GM12874 (cell line): ENCODE measurements around the gene ZNF10.

ENCODE experiments used
- CTCF ChIP-seq: IDR thresholded peaks from 2 replicates; pipeline ENCODE4 v1.5.1; 2011; ENCODE audit warnings: low read depth, mild to moderate bottlenecking, control low read depth, low read length, moderate library complexity; ENCODE audit not compliant: insufficient read depth

The ZNF10 gene

GRCh38 chr12:133120385-133121191 lies 9.8 kb upstream of the ZNF10 start:
- no peak for TF ChIP-seq CTCF

- no peak for TF ChIP-seq CTCF
Observed at GRCh38 chr12:133124674-133125073, 5.8 kb upstream of the ZNF10 start.

DNA sequence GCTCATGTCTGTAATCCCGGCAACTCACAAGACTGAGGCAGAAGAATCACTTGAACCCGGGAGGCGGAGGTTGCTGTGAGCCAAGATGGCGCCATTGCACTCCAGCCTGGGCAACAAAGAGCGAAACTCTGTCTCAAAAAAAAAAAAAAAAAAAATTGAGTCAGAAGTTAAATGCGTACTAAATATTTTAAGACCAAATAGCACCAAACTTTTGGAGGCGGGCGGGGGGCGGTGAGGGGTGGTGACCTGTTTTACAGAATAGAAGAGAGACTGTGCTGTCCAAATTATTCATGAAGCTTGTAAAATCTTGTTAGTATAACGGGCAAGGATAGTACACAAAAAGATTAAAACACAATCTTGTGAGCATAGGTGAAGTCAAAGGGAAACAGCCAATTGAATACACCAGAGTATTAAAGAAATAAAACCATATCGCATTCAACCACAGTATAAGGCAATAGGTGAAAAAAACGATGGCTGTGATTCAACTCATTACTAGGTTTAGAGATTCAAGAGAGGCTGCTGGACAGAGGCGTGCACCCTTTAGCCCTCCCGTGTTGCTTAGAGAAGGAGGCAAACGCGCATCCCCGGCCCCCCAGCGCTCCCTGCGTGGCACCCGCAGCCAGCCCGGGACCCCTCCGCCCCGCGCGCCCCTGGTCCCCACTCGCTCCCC lies 924 bp upstream of the ZNF10 start:
- no peak for TF ChIP-seq CTCF

DNA sequence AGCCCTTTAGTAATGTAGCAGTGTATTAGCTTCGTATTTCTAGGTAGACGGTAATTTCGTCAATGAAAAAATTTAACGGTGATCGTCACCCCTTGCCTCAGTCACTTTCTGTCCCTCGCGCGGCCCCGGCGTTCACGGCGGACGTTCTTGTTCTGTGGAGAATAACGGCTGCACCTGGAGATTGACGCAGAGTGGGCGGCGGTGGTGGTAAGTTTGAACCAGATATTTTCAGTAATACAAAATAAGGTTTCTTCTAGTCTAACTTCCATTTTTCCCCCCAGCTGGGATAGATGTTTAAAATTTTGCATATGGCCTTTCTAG lies 341 bp downstream of the ZNF10 start:
- no peak for TF ChIP-seq CTCF

- no peak for TF ChIP-seq CTCF
Observed at GRCh38 chr12:133135747-133136146, 5.3 kb downstream of the ZNF10 start.

DNA sequence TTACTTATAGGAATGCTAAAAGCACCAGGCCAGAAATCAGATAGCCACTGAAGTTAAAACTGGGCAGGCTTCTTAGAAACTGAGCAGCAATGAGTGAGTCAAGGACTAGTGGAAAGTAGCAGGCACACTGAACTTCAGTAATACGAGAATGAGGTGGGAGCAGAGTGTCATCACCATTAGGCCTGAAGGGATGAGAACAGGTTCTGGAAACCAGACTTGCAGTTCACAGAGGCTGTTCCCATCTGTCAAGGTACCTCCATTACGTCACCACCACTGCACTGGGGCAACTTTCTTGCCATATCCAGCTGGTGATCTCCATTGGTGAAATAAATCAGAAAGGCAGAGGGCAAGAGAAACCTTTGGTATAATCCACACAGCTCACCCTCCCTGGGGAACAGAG lies 15.6 kb downstream of the ZNF10 start:
- TF ChIP-seq CTCF, result no peak

- no peak for TF ChIP-seq CTCF
Observed at GRCh38 chr12:133156125-133156690, 25.8 kb downstream of the ZNF10 start.
